Tibial nerve (tissue), 4 donors: ENCODE data around the gene IL17C. TPM values are rescaled to one million over a fixed set of nuclear protein-coding genes. Genes with fewer than 3 reads are reported as not detected.

Experiments
- DNase-seq, 2 donors: peaks; one replicate each; pipeline ENCODE4 v3.0.0-alpha.2; 2019; ENCODE audit warnings: low spot score in 2 of 2
- H3K27ac ChIP-seq, 4 donors: fragments of 200-600 bp; sonication (generic) in 3 of 4; one replicate each; pipeline ENCODE4 v1.5.1; 2017 to 2019; ENCODE audit warnings: mild to moderate bottlenecking in 1 of 4
- H3K27me3 ChIP-seq, 2 donors: fragments of 200-600 bp; sonication (generic) in 1 of 2; one replicate each; pipeline versions ENCODE4 v1.5.1 to v1.6.0; 2017 to 2019
- H3K36me3 ChIP-seq, 3 donors: fragments of 200-600 bp; sonication (generic); one replicate each; pipeline ENCODE4 v1.5.1; 2018 to 2019
- H3K4me1 ChIP-seq, 4 donors: fragments of 200-600 bp; sonication (generic) in 3 of 4; one replicate each; pipeline ENCODE4 v1.5.1; 2017 to 2019
- H3K4me3 ChIP-seq, 4 donors: fragments of 200-600 bp; sonication (generic) in 3 of 4; one replicate each; pipeline ENCODE4 v1.5.1; 2017 to 2019; ENCODE audit warnings: mild to moderate bottlenecking in 1 of 4, moderate library complexity in 1 of 4
- H3K9me3 ChIP-seq, 4 donors: fragments of 200-600 bp; sonication (generic) in 3 of 4; one replicate each; pipeline ENCODE4 v1.5.1; 2017 to 2019
- CTCF ChIP-seq, 5 experiments: fragments of 200-600 bp in 3 of 5; fragments of 450-650 bp in 2 of 5; sonication (generic) in 3 of 5; IDR thresholded peaks; one replicate each; pipeline ENCODE4 v1.5.1; 2016 to 2019; ENCODE audit warnings: antibody characterized with exemption in 5 of 5, mild to moderate bottlenecking in 3 of 5, moderate library complexity in 2 of 5
- EP300 ChIP-seq, 2 donors: sonication (generic); formaldehyde crosslinking; IDR thresholded peaks; one replicate each; pipeline ENCODE4 v1.6.1; 2017; ENCODE audit warnings: antibody characterized with exemption in 2 of 2, mild to moderate bottlenecking in 1 of 2
- POLR2A ChIP-seq, 2 donors: fragments of 450-650 bp; IDR thresholded peaks; one replicate each; pipeline ENCODE4 v1.6.1; 2017; ENCODE audit warnings: antibody characterized with exemption in 2 of 2, mild to moderate bottlenecking in 2 of 2, moderate library complexity in 2 of 2
- WGBS, 2 donors: methylation state at CpG; one replicate each; pipeline ENCODE4 v1.1.5; 2018; 5-methylcytosine and 5-hydroxymethylcytosine counted together
- total RNA-seq, 4 donors: library from RNA; depleted of rRNA; stranded (reverse); fragments of >200 nt; gene quantifications; one replicate each; pipeline ENCODE4 v1.1.0, GENCODE V29; 2016

IL17C gene
- total RNA-seq, 4 donors from 2014 or later: not detected

GRCh38 chr16:88677721-88678120 lies 39.3 kb downstream of the IL17C start:
- peaks cover 0 to 37% of the 10 kb centered on the region in 2 donors for H3K27me3 ChIP-seq
- DNase-seq: no peak
- H3K36me3 ChIP-seq: peaks cover 0 to 41% (median 0%) of the 10 kb centered on the region in 3 donors
- peaks cover 0 to 13% (median 11%) of the 10 kb centered on the region in 4 donors for H3K4me1 ChIP-seq
- TF ChIP-seq CTCF (IDR thresholded peaks at IDR 0.05): no peak
- no peak for TF ChIP-seq EP300 (IDR thresholded peaks at IDR 0.05)
- no peak for TF ChIP-seq POLR2A (IDR thresholded peaks at IDR 0.05)
- WGBS, 2 donors: 55 to 86% methylated on average over 2 to 11 of the region's 13 CpGs
- H3K9me3 ChIP-seq: no peaks in the 10 kb centered on the region
- no peak overlapping the region for H3K27ac ChIP-seq
- H3K4me3 ChIP-seq: no peak overlapping the region

GRCh38 chr16:88678224-88678979 lies 40.0 kb downstream of the IL17C start:
- Histone ChIP-seq H3K9me3 (no peaks in the 10 kb centered on the region), H3K36me3 (peaks cover 0 to 37% (median 0%) of the 10 kb centered on the region in 3 donors), H3K4me3 (no peak overlapping the region), H3K4me1 (peaks cover 0 to 13% (median 11%) of the 10 kb centered on the region in 4 donors), H3K27ac (no peak overlapping the region), H3K27me3 (peaks cover 0 to 43% of the 10 kb centered on the region in 2 donors)
- 60 to 63% methylated on average over 12 to 26 of the region's 32 CpGs for WGBS, 2 donors
- no peak for TF ChIP-seq POLR2A (IDR thresholded peaks at IDR 0.05)
- no peak for TF ChIP-seq CTCF (IDR thresholded peaks at IDR 0.05)
- no peak for TF ChIP-seq EP300 (IDR thresholded peaks at IDR 0.05)
- no peak for DNase-seq

- Histone ChIP-seq H3K27ac (no peak overlapping the region), H3K4me1 (peaks cover 0 to 20% (median 13%) of the 10 kb centered on the region in 4 donors), H3K4me3 (no peak overlapping the region), H3K27me3 (peaks cover 0 to 64% of the 10 kb centered on the region in 2 donors), H3K36me3 (peaks cover 0 to 15% (median 0%) of the 10 kb centered on the region in 3 donors), H3K9me3 (no peaks in the 10 kb centered on the region)
- DNase-seq: no peak
- TF ChIP-seq POLR2A (IDR thresholded peaks at IDR 0.05): no peak
- no peak for TF ChIP-seq EP300 (IDR thresholded peaks at IDR 0.05)
- no peak for TF ChIP-seq CTCF (IDR thresholded peaks at IDR 0.05)
- 84 to 88% methylated on average over 5 of the region's 5 CpGs for WGBS, 2 donors
Measured at GRCh38 chr16:88680554-88681083, 42.2 kb downstream of the IL17C start.

- peaks cover 0 to 69% of the 10 kb centered on the region in 2 donors for H3K27me3 ChIP-seq
- H3K4me3 ChIP-seq: no peak overlapping the region
- TF ChIP-seq CTCF (IDR thresholded peaks at IDR 0.05) (peak in 1 of 5 experiments; percentile 52), EP300 (IDR thresholded peaks at IDR 0.05) (no peak), POLR2A (IDR thresholded peaks at IDR 0.05) (no peak)
- peak overlapping the region in 1 of 4 donors; percentile 63 for H3K27ac ChIP-seq
- no peaks in the 10 kb centered on the region for H3K9me3 ChIP-seq
- 33 to 39% methylated on average over 13 to 28 of the region's 31 CpGs for WGBS, 2 donors
- peaks cover 0 to 26% (median 18%) of the 10 kb centered on the region in 4 donors for H3K4me1 ChIP-seq
- DNase-seq: no peak
- peaks cover 0 to 9% (median 0%) of the 10 kb centered on the region in 3 donors for H3K36me3 ChIP-seq
Measured at GRCh38 chr16:88681084-88681680, 42.8 kb downstream of the IL17C start.
